ENCODE data around the gene MICB. TPM values are rescaled to one million over a fixed set of nuclear protein-coding genes. Genes with fewer than 3 reads are reported as not detected.

MICB gene
- total RNA-seq, 1 experiment from 2014 or later: 21.7 TPM

DNA sequence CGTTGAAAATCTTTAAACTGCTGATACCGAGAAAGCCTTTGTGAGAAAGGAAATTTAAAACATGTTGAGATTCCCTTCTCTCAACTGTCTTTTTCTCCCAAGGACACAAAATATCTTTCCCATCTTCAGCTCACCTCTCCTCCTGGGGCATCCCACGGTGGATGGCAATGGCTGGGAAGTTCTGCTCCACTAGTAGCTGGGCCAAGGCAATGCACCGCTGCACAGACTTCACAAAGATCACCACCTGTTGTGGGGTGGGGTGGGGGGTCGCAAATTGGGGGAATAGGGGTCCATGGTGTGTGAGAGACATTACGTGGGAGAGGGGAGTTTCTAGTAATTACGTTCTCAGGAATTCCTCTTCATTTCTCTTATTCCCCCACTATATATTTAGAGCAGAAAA, 33.2 kb downstream of the MICB start:
- no peaks in the 10 kb centered on the region for H3K4me1 ChIP-seq (ENCODE audit: control insufficient read depth in 1 of 2, insufficient read depth in 2 of 2, low read length in 2 of 2)
- H3K9ac ChIP-seq (ENCODE audit: low read length): no peak overlapping the region
- H3K9me3 ChIP-seq (ENCODE audit: control insufficient read depth in 1 of 2, insufficient read depth in 1 of 2, low read depth in 1 of 2, low read length in 2 of 2): no peaks in the 10 kb centered on the region
- no TSS peak for BruUV-seq (replicated peaks)
- DNase-seq (ENCODE audit: low read depth, low spot score): no peak
- ChIA-PET RAD21 (ENCODE audit: low non-redundant PET in 1 of 2, low total read pairs in 2 of 2, uncharacterized antibody in 2 of 2, unreplicated experiment in 2 of 2) (no interaction called here), CTCF (no interaction called here), POLR2A (interaction anchor here (1.3 kb wide), 2 partner anchors 10 to 36 kb away, joined by 3 to 6 read pairs; partner anchors contain the start of gene DDX39B)
- H3K27ac ChIP-seq (ENCODE audit: low read depth, low read length): no peak overlapping the region
- H2AFZ ChIP-seq (ENCODE audit: low read depth, low read length, poor library complexity, severe bottlenecking): no peak overlapping the region
- H4K20me1 ChIP-seq (ENCODE audit: insufficient read depth): peaks cover 22% of the 10 kb centered on the region; the same call in 1 of the 2 replicates
- intact Hi-C loops (cut with micrococcal nuclease): no loop called here
- no peak overlapping the region for H3K4me2 ChIP-seq (ENCODE audit: low read length)
- TF ChIP-seq FOSL1 (IDR thresholded peaks at IDR 0.05; ENCODE audit: low read depth) (no peak), RAD21 (IDR thresholded peaks at IDR 0.05; ENCODE audit: low read depth) (no peak), POLR2A (IDR thresholded peaks at IDR 0.05; ENCODE audit: borderline replicate concordance, extremely low read depth, insufficient read depth, insufficient read length) (no peak), POLR2AphosphoS5 (IDR thresholded peaks at IDR 0.05; ENCODE audit: low read depth, low read length) (peak; percentile 19; the same call in 1 of the 2 replicates), ELF1 (IDR thresholded peaks at IDR 0.05; ENCODE audit: borderline replicate concordance, low read depth) (no peak)
- TF ChIP-seq, protein P1, sequence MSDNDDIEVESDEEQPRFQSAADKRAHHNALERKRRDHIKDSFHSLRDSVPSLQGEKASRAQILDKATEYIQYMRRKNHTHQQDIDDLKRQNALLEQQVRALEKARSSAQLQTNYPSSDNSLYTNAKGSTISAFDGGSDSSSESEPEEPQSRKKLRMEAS (IDR thresholded peaks at IDR 0.05): no peak
- peaks cover 37% of the 10 kb centered on the region for H3K79me2 ChIP-seq (ENCODE audit: insufficient read depth, low read length)
- H3K36me3 ChIP-seq (ENCODE audit: control insufficient read depth in 1 of 2, insufficient read depth in 2 of 2, low read length in 2 of 2): peaks cover 48 to 57% of the 10 kb centered on the region in 2 experiments
- H3K4me3 ChIP-seq (replicated peaks in 1 of 2; ENCODE audit: low read depth in 1 of 2, low read length in 2 of 2): no peak overlapping the region
- no peaks in the 10 kb centered on the region for H3K27me3 ChIP-seq (ENCODE audit: insufficient read depth, low read length)
- no peaks in the 10 kb centered on the region for H3K9me2 ChIP-seq (ENCODE audit: insufficient read depth)
- ATAC-seq: no peak

DNA sequence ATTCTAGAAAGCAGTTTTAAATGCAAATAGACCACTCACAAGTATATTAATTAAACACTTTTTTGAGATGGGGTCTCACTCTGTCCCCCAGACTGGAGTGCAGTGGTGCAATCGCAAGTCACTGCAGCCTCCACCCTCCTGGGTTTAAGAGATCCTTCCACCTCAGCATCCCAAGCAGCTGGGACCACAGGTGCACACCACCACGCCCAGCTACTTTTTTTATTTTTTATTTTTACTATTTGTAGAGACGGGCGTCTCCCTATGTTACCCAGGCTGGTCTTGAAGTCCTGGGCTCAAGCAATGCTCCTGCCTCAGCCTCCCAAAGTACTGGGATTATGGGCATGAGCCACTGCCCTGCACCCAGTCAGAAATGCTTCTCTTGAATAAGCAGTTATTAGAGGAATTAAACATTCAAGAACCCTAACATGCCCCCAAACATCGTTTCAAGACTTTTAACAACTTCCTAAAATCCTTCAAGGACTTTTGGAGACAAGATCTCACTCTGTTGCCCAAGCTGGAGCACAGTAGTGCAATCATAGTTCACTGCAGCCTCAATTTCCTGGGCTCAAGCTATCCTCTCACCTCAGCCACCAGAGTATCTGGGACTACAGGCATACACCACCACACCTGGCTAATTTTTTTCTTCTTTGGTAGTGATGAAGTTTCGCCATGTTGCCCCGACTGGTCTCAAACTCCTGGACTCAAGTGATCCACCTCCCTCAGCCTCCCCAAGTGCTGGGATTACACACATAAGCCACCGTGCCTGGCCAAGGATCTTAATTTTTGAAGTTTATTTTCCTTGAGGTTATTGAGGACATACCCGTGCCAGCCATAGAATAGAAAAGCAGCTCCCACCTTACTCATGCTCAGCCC, 34.1 kb downstream of the MICB start:
- Histone ChIP-seq H3K79me2 (ENCODE audit: insufficient read depth, low read length) (peaks cover 46% of the 10 kb centered on the region), H3K9ac (ENCODE audit: low read length) (no peak overlapping the region), H3K4me2 (ENCODE audit: low read length) (no peak overlapping the region), H2AFZ (ENCODE audit: low read depth, low read length, poor library complexity, severe bottlenecking) (no peak overlapping the region), H3K4me3 (replicated peaks in 1 of 2; ENCODE audit: low read depth in 1 of 2, low read length in 2 of 2) (no peak overlapping the region), H3K9me3 (ENCODE audit: control insufficient read depth in 1 of 2, insufficient read depth in 1 of 2, low read depth in 1 of 2, low read length in 2 of 2) (no peaks in the 10 kb centered on the region), H3K27ac (ENCODE audit: low read depth, low read length) (no peak overlapping the region), H3K9me2 (ENCODE audit: insufficient read depth) (no peaks in the 10 kb centered on the region), H3K27me3 (ENCODE audit: insufficient read depth, low read length) (no peaks in the 10 kb centered on the region), H3K4me1 (ENCODE audit: control insufficient read depth in 1 of 2, insufficient read depth in 2 of 2, low read length in 2 of 2) (no peaks in the 10 kb centered on the region), H3K36me3 (ENCODE audit: control insufficient read depth in 1 of 2, insufficient read depth in 2 of 2, low read length in 2 of 2) (peaks cover 56 to 64% of the 10 kb centered on the region in 2 experiments), H4K20me1 (ENCODE audit: insufficient read depth) (peaks cover 25% of the 10 kb centered on the region; the same call in 1 of the 2 replicates)
- ChIA-PET RAD21 (ENCODE audit: low non-redundant PET in 1 of 2, low total read pairs in 2 of 2, uncharacterized antibody in 2 of 2, unreplicated experiment in 2 of 2) (no interaction called here), CTCF (no interaction called here), POLR2A (interaction anchor here (0.7 to 1.3 kb wide), 4 partner anchors 9 to 129 kb away, joined by 3 to 8 read pairs (median 4); partner anchors contain the start of genes C6orf47, DDX39B and MICB)
- DNase-seq (ENCODE audit: low read depth, low spot score) (no peak), ATAC-seq (no peak)
- intact Hi-C loops (cut with micrococcal nuclease): no loop called here
- TF ChIP-seq ZFX (IDR thresholded peaks at IDR 0.05): no peak
- TF ChIP-seq POLR2AphosphoS5 (IDR thresholded peaks at IDR 0.05; ENCODE audit: low read depth, low read length): peak; percentile 26; the same call in 1 of the 2 replicates
- BruUV-seq (replicated peaks): no TSS peak

All from HCT116 (cell line).